OCI-LY1 (cell line): Measurements from ENCODE around the gene DHX32.

Experiments used
- EZH2 ChIP-seq: fragments of 200-600 bp; sonication (generic), shearing (Covaris generic); IDR thresholded peaks from 2 replicates; pipeline ENCODE4 v1.8.0; 2017; ENCODE audit warnings: borderline replicate concordance, mixed run types, mild to moderate bottlenecking, antibody characterized with exemption, low read length, moderate library complexity, mixed read lengths
- TF ChIP-seq, protein P1 (sequence below): fragments of 200-600 bp; sonication (generic), shearing (Covaris generic); IDR thresholded peaks from 2 replicates; pipeline ENCODE4 v1.5.1; 2017; ENCODE audit warnings: mild to moderate bottlenecking, antibody characterized with exemption, low read length, moderate library complexity, mixed read lengths

DNA sequence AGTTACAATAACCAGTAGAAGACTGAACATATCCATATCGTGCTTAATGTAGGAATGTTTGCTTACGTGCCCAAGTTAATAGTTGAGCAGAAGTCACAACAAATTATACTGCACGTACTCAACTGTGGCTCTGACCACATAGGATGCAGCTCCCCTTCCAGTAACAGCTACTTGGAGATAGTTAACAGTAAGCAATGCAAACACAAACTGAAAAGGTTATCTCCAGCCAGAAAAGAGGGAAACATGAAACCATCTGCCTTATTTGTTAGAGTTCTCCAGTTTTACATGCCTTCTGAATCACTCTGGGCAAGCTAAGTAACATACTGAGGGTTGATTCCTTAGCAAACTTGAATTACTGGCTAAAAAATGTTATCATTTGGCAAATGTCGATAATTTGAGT lies 9.8 kb downstream of the DHX32 start:
- TF ChIP-seq, protein P1, sequence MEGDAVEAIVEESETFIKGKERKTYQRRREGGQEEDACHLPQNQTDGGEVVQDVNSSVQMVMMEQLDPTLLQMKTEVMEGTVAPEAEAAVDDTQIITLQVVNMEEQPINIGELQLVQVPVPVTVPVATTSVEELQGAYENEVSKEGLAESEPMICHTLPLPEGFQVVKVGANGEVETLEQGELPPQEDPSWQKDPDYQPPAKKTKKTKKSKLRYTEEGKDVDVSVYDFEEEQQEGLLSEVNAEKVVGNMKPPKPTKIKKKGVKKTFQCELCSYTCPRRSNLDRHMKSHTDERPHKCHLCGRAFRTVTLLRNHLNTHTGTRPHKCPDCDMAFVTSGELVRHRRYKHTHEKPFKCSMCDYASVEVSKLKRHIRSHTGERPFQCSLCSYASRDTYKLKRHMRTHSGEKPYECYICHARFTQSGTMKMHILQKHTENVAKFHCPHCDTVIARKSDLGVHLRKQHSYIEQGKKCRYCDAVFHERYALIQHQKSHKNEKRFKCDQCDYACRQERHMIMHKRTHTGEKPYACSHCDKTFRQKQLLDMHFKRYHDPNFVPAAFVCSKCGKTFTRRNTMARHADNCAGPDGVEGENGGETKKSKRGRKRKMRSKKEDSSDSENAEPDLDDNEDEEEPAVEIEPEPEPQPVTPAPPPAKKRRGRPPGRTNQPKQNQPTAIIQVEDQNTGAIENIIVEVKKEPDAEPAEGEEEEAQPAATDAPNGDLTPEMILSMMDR = no peak
- no peak for TF ChIP-seq EZH2
